Measurements from ENCODE around the gene PRG3. TPM values are rescaled to one million over a fixed set of nuclear protein-coding genes. Genes with fewer than 3 reads are reported as not detected.

PRG3 gene
- total RNA-seq, 2 experiments from 2014 or later, result not detected

GRCh38 chr11:57414612-57415212 is 33.8 kb upstream of the PRG3 start:
- POLR2A ChIA-PET, result no interaction called here
- CTCF ChIA-PET, result no interaction called here

GRCh38 chr11:57413681-57414080 is 32.7 kb upstream of the PRG3 start:
- CTCF ChIA-PET, result interaction anchor here (0.7 kb wide), 1 partner anchor 20 kb away, joined by 4 read pairs; no protein-coding TSS in a partner anchor

GRCh38 chr11:57410287-57410686 is 29.3 kb upstream of the PRG3 start:
- POLR2A ChIA-PET, result interaction anchor here (1.5 kb wide), 1 partner anchor 10 kb away, joined by 3 read pairs; no protein-coding TSS in a partner anchor
- CTCF ChIA-PET, result interaction anchor here (0.5 to 1.1 kb wide), 2 partner anchors 9 to 117 kb away, joined by 3 read pairs; no protein-coding TSS in a partner anchor

More at GRCh38 chr11:57413681-57414080, 32.7 kb upstream of the PRG3 start:
- POLR2A ChIA-PET, result no interaction called here

- CTCF ChIA-PET, result interaction anchor here (0.5 to 1.5 kb wide), 3 partner anchors 8 to 117 kb away, joined by 3 to 4 read pairs (median 3); no protein-coding TSS in a partner anchor
- POLR2A ChIA-PET, result interaction anchor here (1.1 to 1.5 kb wide), 2 partner anchors 8 to 11 kb away, joined by 3 to 4 read pairs; no protein-coding TSS in a partner anchor
These were observed 28.6 kb upstream of the PRG3 start for GRCh38 chr11:57409321-57410100.

- CTCF ChIA-PET, result interaction anchor here (1.4 to 1.5 kb wide), 2 partner anchors 9 to 10 kb away, joined by 3 to 4 read pairs; no protein-coding TSS in a partner anchor
- POLR2A ChIA-PET, result interaction anchor here (1.0 to 2.6 kb wide), 4 partner anchors 9 to 16 kb away, joined by 3 to 15 read pairs (median 6); no protein-coding TSS in a partner anchor
These were observed 27.8 kb upstream of the PRG3 start for GRCh38 chr11:57408771-57409170.

- CTCF ChIA-PET, result interaction anchor here (1.4 to 1.5 kb wide), 2 partner anchors 10 to 11 kb away, joined by 3 to 4 read pairs; no protein-coding TSS in a partner anchor
- POLR2A ChIA-PET, result interaction anchor here (1.0 to 2.6 kb wide), 3 partner anchors 9 to 17 kb away, joined by 3 to 15 read pairs (median 7); no protein-coding TSS in a partner anchor
These were observed 27.1 kb upstream of the PRG3 start for GRCh38 chr11:57407941-57408475.

- ChIA-PET POLR2A (interaction anchor here (1.2 to 2.8 kb wide), 5 partner anchors 8 to 18 kb away, joined by 3 to 21 read pairs (median 7); no protein-coding TSS in a partner anchor), CTCF (interaction anchor here (1.4 to 2.5 kb wide), 4 partner anchors 10 to 17 kb away, joined by 3 to 7 read pairs (median 4); no protein-coding TSS in a partner anchor)
These were observed 26.3 kb upstream of the PRG3 start for GRCh38 chr11:57407010-57407920.

- CTCF ChIA-PET, result interaction anchor here (1.1 to 2.5 kb wide), 3 partner anchors 14 to 28 kb away, joined by 3 to 7 read pairs (median 5); no protein-coding TSS in a partner anchor
- POLR2A ChIA-PET, result interaction anchor here (1.3 to 2.8 kb wide), 4 partner anchors 10 to 18 kb away, joined by 3 to 21 read pairs (median 11); no protein-coding TSS in a partner anchor
These were observed 25.5 kb upstream of the PRG3 start for GRCh38 chr11:57406337-57406904.

GRCh38 chr11:57405271-57405860 is 24.4 kb upstream of the PRG3 start:
- ChIA-PET POLR2A (interaction anchor here (1.4 to 2.8 kb wide), 2 partner anchors 17 to 20 kb away, joined by 3 to 21 read pairs; no protein-coding TSS in a partner anchor), CTCF (interaction anchor here (1.1 to 2.5 kb wide), 3 partner anchors 15 to 29 kb away, joined by 3 to 7 read pairs (median 5); no protein-coding TSS in a partner anchor)

GRCh38 chr11:57403802-57404147 is 22.8 kb upstream of the PRG3 start:
- ChIA-PET POLR2A (interaction anchor here (2.6 kb wide), 1 partner anchor 21 kb away, joined by 8 read pairs; no protein-coding TSS in a partner anchor), CTCF (no interaction called here)

GRCh38 chr11:57403003-57403801 is 22.3 kb upstream of the PRG3 start:
- ChIA-PET CTCF (interaction anchor here (0.9 kb wide), 1 partner anchor 53 kb away, joined by 4 read pairs; no protein-coding TSS in a partner anchor), POLR2A (interaction anchor here (1.4 to 2.6 kb wide), 2 partner anchors 22 to 27 kb away, joined by 3 to 8 read pairs; no protein-coding TSS in a partner anchor)

GRCh38 chr11:57402188-57403002 is 21.4 kb upstream of the PRG3 start:
- ChIA-PET POLR2A (interaction anchor here (1.4 to 2.6 kb wide), 2 partner anchors 23 to 28 kb away, joined by 3 to 8 read pairs; no protein-coding TSS in a partner anchor), CTCF (interaction anchor here (0.9 kb wide), 1 partner anchor 52 kb away, joined by 4 read pairs; no protein-coding TSS in a partner anchor)

GRCh38 chr11:57399972-57400578 is 19.1 kb upstream of the PRG3 start:
- POLR2A ChIA-PET, result no interaction called here
- CTCF ChIA-PET, result interaction anchor here (0.6 kb wide), 1 partner anchor 50 kb away, joined by 3 read pairs; no protein-coding TSS in a partner anchor

GRCh38 chr11:57399221-57399620 is 18.3 kb upstream of the PRG3 start:
- ChIA-PET POLR2A (interaction anchor here (1.1 kb wide), 1 partner anchor 9 kb away, joined by 3 read pairs; no protein-coding TSS in a partner anchor), CTCF (no interaction called here)

- POLR2A ChIA-PET, result interaction anchor here (0.7 kb wide), 1 partner anchor 39 kb away, joined by 4 read pairs; no protein-coding TSS in a partner anchor
- CTCF ChIA-PET, result no interaction called here
These were observed 16.5 kb upstream of the PRG3 start for GRCh38 chr11:57397394-57397990.

Measured in activated CD8-positive, alpha-beta memory T cell treated with anti-CD3 and anti-CD28 coated beads for 36 hours (primary cell).